Measurements from ENCODE around the gene HTR6. TPM values are rescaled to one million over a fixed set of nuclear protein-coding genes. Genes with fewer than 3 reads are reported as not detected.

Gene HTR6
- total and polyA plus RNA-seq, 9 donors = not detected

- no peak overlapping the region for H3K27ac ChIP-seq (ENCODE audit: low read length)
- 88% methylated on average over 8 of the region's 8 CpGs for whole genome bisulfite sequencing (ENCODE audit: insufficient coverage)
- no peaks in the 10 kb centered on the region for H3K9me3 ChIP-seq (replicated peaks; ENCODE audit: control insufficient read depth, low read depth, low read length)
- DNase-seq = no peak
- no peak overlapping the region for H3K4me3 ChIP-seq (ENCODE audit: low read length)
- H3K4me1 ChIP-seq (ENCODE audit: control insufficient read depth, insufficient read depth, low read length) = peaks cover 13% of the 10 kb centered on the region
- H3K27me3 ChIP-seq (ENCODE audit: control insufficient read depth, insufficient read depth, low read length) = peaks cover 4% of the 10 kb centered on the region
- no peaks in the 10 kb centered on the region for H3K36me3 ChIP-seq (ENCODE audit: control insufficient read depth, insufficient read depth, low read length)
Measured at GRCh38 chr1:19655718-19656080, 9.0 kb upstream of the HTR6 start.

GRCh38 chr1:19656134-19656779 is 8.4 kb upstream of the HTR6 start:
- Histone ChIP-seq H3K9me3 (replicated peaks; ENCODE audit: control insufficient read depth, low read depth, low read length) (no peaks in the 10 kb centered on the region), H3K27me3 (ENCODE audit: control insufficient read depth, insufficient read depth, low read length) (peaks cover 6% of the 10 kb centered on the region), H3K36me3 (ENCODE audit: control insufficient read depth, insufficient read depth, low read length) (no peaks in the 10 kb centered on the region), H3K4me1 (ENCODE audit: control insufficient read depth, insufficient read depth, low read length) (peaks cover 9% of the 10 kb centered on the region), H3K4me3 (ENCODE audit: low read length) (no peak overlapping the region), H3K27ac (ENCODE audit: low read length) (no peak overlapping the region)
- WGBS (ENCODE audit: insufficient coverage) = 91% methylated on average over 5 of the region's 9 CpGs
- DNase-seq = no peak

GRCh38 chr1:19656780-19657466 is 7.8 kb upstream of the HTR6 start:
- 73% methylated on average over 5 of the region's 15 CpGs for WGBS (ENCODE audit: insufficient coverage)
- H3K36me3 ChIP-seq (ENCODE audit: control insufficient read depth, insufficient read depth, low read length) = no peaks in the 10 kb centered on the region
- H3K9me3 ChIP-seq (replicated peaks; ENCODE audit: control insufficient read depth, low read depth, low read length) = no peaks in the 10 kb centered on the region

GRCh38 chr1:19657511-19657910 is 7.2 kb upstream of the HTR6 start:
- 78% methylated on average over 7 of the region's 10 CpGs for WGBS (ENCODE audit: insufficient coverage)
- H3K4me3 ChIP-seq (ENCODE audit: low read length) = no peak overlapping the region
- no peak for DNase-seq

More at GRCh38 chr1:19656780-19657466, 7.8 kb upstream of the HTR6 start:
- Histone ChIP-seq H3K4me3 (ENCODE audit: low read length) (no peak overlapping the region), H3K27me3 (ENCODE audit: control insufficient read depth, insufficient read depth, low read length) (peaks cover 6% of the 10 kb centered on the region), H3K27ac (ENCODE audit: low read length) (no peak overlapping the region), H3K4me1 (ENCODE audit: control insufficient read depth, insufficient read depth, low read length) (peaks cover 9% of the 10 kb centered on the region)
- no peak for DNase-seq

GRCh38 chr1:19658186-19658585 is 6.5 kb upstream of the HTR6 start:
- H3K36me3 ChIP-seq (ENCODE audit: control insufficient read depth, insufficient read depth, low read length) = no peaks in the 10 kb centered on the region
- H3K9me3 ChIP-seq (replicated peaks; ENCODE audit: control insufficient read depth, low read depth, low read length) = no peaks in the 10 kb centered on the region
- H3K4me1 ChIP-seq (ENCODE audit: control insufficient read depth, insufficient read depth, low read length) = peaks cover 6% of the 10 kb centered on the region
- H3K27me3 ChIP-seq (ENCODE audit: control insufficient read depth, insufficient read depth, low read length) = peaks cover 11% of the 10 kb centered on the region
- WGBS (ENCODE audit: insufficient coverage) = 87% methylated on average over 12 of the region's 13 CpGs
- no peak for DNase-seq
- no peak overlapping the region for H3K27ac ChIP-seq (ENCODE audit: low read length)
- H3K4me3 ChIP-seq (ENCODE audit: low read length) = no peak overlapping the region

More at GRCh38 chr1:19657511-19657910, 7.2 kb upstream of the HTR6 start:
- Histone ChIP-seq H3K27ac (ENCODE audit: low read length) (no peak overlapping the region), H3K4me1 (ENCODE audit: control insufficient read depth, insufficient read depth, low read length) (peaks cover 6% of the 10 kb centered on the region), H3K27me3 (ENCODE audit: control insufficient read depth, insufficient read depth, low read length) (peaks cover 6% of the 10 kb centered on the region), H3K36me3 (ENCODE audit: control insufficient read depth, insufficient read depth, low read length) (no peaks in the 10 kb centered on the region), H3K9me3 (replicated peaks; ENCODE audit: control insufficient read depth, low read depth, low read length) (no peaks in the 10 kb centered on the region)

GRCh38 chr1:19661721-19662228 is 2.9 kb upstream of the HTR6 start:
- Histone ChIP-seq H3K27ac (ENCODE audit: low read length) (no peak overlapping the region), H3K27me3 (ENCODE audit: control insufficient read depth, insufficient read depth, low read length) (peaks cover 41% of the 10 kb centered on the region), H3K4me3 (ENCODE audit: low read length) (no peak overlapping the region), H3K4me1 (ENCODE audit: control insufficient read depth, insufficient read depth, low read length) (peaks cover 8% of the 10 kb centered on the region), H3K36me3 (ENCODE audit: control insufficient read depth, insufficient read depth, low read length) (no peaks in the 10 kb centered on the region), H3K9me3 (replicated peaks; ENCODE audit: control insufficient read depth, low read depth, low read length) (no peaks in the 10 kb centered on the region)
- DNase-seq = peak; percentile 66
- WGBS (ENCODE audit: insufficient coverage) = 20% methylated on average over 1 of the region's 9 CpGs

GRCh38 chr1:19662313-19662712 is 2.4 kb upstream of the HTR6 start:
- Histone ChIP-seq H3K27ac (ENCODE audit: low read length) (no peak overlapping the region), H3K4me3 (ENCODE audit: low read length) (no peak overlapping the region), H3K9me3 (replicated peaks; ENCODE audit: control insufficient read depth, low read depth, low read length) (no peaks in the 10 kb centered on the region), H3K4me1 (ENCODE audit: control insufficient read depth, insufficient read depth, low read length) (peaks cover 8% of the 10 kb centered on the region), H3K27me3 (ENCODE audit: control insufficient read depth, insufficient read depth, low read length) (peaks cover 47% of the 10 kb centered on the region), H3K36me3 (ENCODE audit: control insufficient read depth, insufficient read depth, low read length) (no peaks in the 10 kb centered on the region)
- 18% methylated on average over 2 of the region's 3 CpGs for WGBS (ENCODE audit: insufficient coverage)
- no peak for DNase-seq

- H3K4me3 ChIP-seq (ENCODE audit: low read length) = no peak overlapping the region
- H3K27me3 ChIP-seq (ENCODE audit: control insufficient read depth, insufficient read depth, low read length) = peaks cover 68% of the 10 kb centered on the region
- H3K36me3 ChIP-seq (ENCODE audit: control insufficient read depth, insufficient read depth, low read length) = no peaks in the 10 kb centered on the region
Measured at GRCh38 chr1:19665186-19665495, 466 bp downstream of the HTR6 start.

GRCh38 chr1:19665496-19666465 is 1.1 kb downstream of the HTR6 start:
- DNase-seq = no peak
- WGBS (ENCODE audit: insufficient coverage) = 11% methylated on average over 84 of the region's 84 CpGs
- peaks cover 67% of the 10 kb centered on the region for H3K27me3 ChIP-seq (ENCODE audit: control insufficient read depth, insufficient read depth, low read length)
- no peak overlapping the region for H3K4me3 ChIP-seq (ENCODE audit: low read length)
- H3K9me3 ChIP-seq (replicated peaks; ENCODE audit: control insufficient read depth, low read depth, low read length) = no peaks in the 10 kb centered on the region
- H3K27ac ChIP-seq (ENCODE audit: low read length) = no peak overlapping the region
- no peaks in the 10 kb centered on the region for H3K36me3 ChIP-seq (ENCODE audit: control insufficient read depth, insufficient read depth, low read length)
- peaks cover 5% of the 10 kb centered on the region for H3K4me1 ChIP-seq (ENCODE audit: control insufficient read depth, insufficient read depth, low read length)

More at GRCh38 chr1:19665186-19665495, 466 bp downstream of the HTR6 start:
- DNase-seq = no peak
- Histone ChIP-seq H3K4me1 (ENCODE audit: control insufficient read depth, insufficient read depth, low read length) (peaks cover 5% of the 10 kb centered on the region), H3K27ac (ENCODE audit: low read length) (no peak overlapping the region), H3K9me3 (replicated peaks; ENCODE audit: control insufficient read depth, low read depth, low read length) (no peaks in the 10 kb centered on the region)
- WGBS (ENCODE audit: insufficient coverage) = 0% methylated on average over 23 of the region's 23 CpGs

GRCh38 chr1:19668888-19669287 is 4.2 kb downstream of the HTR6 start:
- H3K27me3 ChIP-seq (ENCODE audit: control insufficient read depth, insufficient read depth, low read length) = peaks cover 65% of the 10 kb centered on the region
- 54% methylated on average over 3 of the region's 8 CpGs for WGBS (ENCODE audit: insufficient coverage)

More at GRCh38 chr1:19668888-19669287, 4.2 kb downstream of the HTR6 start:
- H3K4me3 ChIP-seq (ENCODE audit: low read length) = no peak overlapping the region
- no peak overlapping the region for H3K27ac ChIP-seq (ENCODE audit: low read length)
- no peaks in the 10 kb centered on the region for H3K9me3 ChIP-seq (replicated peaks; ENCODE audit: control insufficient read depth, low read depth, low read length)
- no peak for DNase-seq
- peaks cover 5% of the 10 kb centered on the region for H3K4me1 ChIP-seq (ENCODE audit: control insufficient read depth, insufficient read depth, low read length)
- no peaks in the 10 kb centered on the region for H3K36me3 ChIP-seq (ENCODE audit: control insufficient read depth, insufficient read depth, low read length)

Measured in muscle of leg (tissue), 11 donors.